ENCODE measurements around the gene CHCHD6. TPM values are rescaled to one million over a fixed set of nuclear protein-coding genes. Genes with fewer than 3 reads are reported as not detected.

The CHCHD6 gene
- total RNA-seq, 1 donor = 9.1 TPM

- peak; percentile 10 for TF ChIP-seq CTCF (IDR thresholded peaks at IDR 0.05; ENCODE audit: insufficient read depth, low read depth, low read length)
- peak; percentile 10 for DNase-seq (ENCODE audit: low read depth)
- no peak overlapping the region for H3K4me3 ChIP-seq (ENCODE audit: low read depth, low read length)
These were observed 7.2 kb downstream of the CHCHD6 start for GRCh38 chr3:126711121-126711760.

GRCh38 chr3:126713199-126713598 is 9.2 kb downstream of the CHCHD6 start:
- TF ChIP-seq CTCF (IDR thresholded peaks at IDR 0.05; ENCODE audit: insufficient read depth, low read depth, low read length) = no peak
- no peak for DNase-seq (ENCODE audit: low read depth)
- no peak overlapping the region for H3K4me3 ChIP-seq (ENCODE audit: low read depth, low read length)

- no peak overlapping the region for H3K4me3 ChIP-seq (ENCODE audit: low read depth, low read length)
- no peak for DNase-seq (ENCODE audit: low read depth)
- TF ChIP-seq CTCF (IDR thresholded peaks at IDR 0.05; ENCODE audit: insufficient read depth, low read depth, low read length) = no peak
These were observed 10.3 kb downstream of the CHCHD6 start for GRCh38 chr3:126714276-126714900.

GRCh38 chr3:126714921-126715320 is 10.9 kb downstream of the CHCHD6 start:
- no peak overlapping the region for H3K4me3 ChIP-seq (ENCODE audit: low read depth, low read length)
- DNase-seq (ENCODE audit: low read depth) = no peak
- no peak for TF ChIP-seq CTCF (IDR thresholded peaks at IDR 0.05; ENCODE audit: insufficient read depth, low read depth, low read length)

GRCh38 chr3:126715432-126715831 is 11.4 kb downstream of the CHCHD6 start:
- no peak for TF ChIP-seq CTCF (IDR thresholded peaks at IDR 0.05; ENCODE audit: insufficient read depth, low read depth, low read length)
- H3K4me3 ChIP-seq (ENCODE audit: low read depth, low read length) = no peak overlapping the region
- no peak for DNase-seq (ENCODE audit: low read depth)

- TF ChIP-seq CTCF (IDR thresholded peaks at IDR 0.05; ENCODE audit: insufficient read depth, low read depth, low read length) = no peak
- no peak for DNase-seq (ENCODE audit: low read depth)
- no peak overlapping the region for H3K4me3 ChIP-seq (ENCODE audit: low read depth, low read length)
These were observed 12.0 kb downstream of the CHCHD6 start for GRCh38 chr3:126716057-126716456.

Data from fibroblast of villous mesenchyme (primary cell).